Renal pelvis (tissue), 4 donors: ENCODE results near the gene VRK1. TPM values are rescaled to one million over a fixed set of nuclear protein-coding genes. Genes with fewer than 3 reads are reported as not detected.
A peak's percentile ranks its signal among the peaks of the same experiment; 100 is the strongest.

ENCODE experiments used
- DNase-seq: peaks from one replicate; pipeline ENCODE4 v3.0.0-alpha.2; 2013
- polyA plus RNA-seq, 3 donors: library from polyadenylated mRNA; unstranded; fragments of 120-200 nt; gene quantifications; one replicate each; pipeline ENCODE4 v1.2.1, GENCODE V29; 2013; ENCODE audit not compliant: insufficient read length in 3 of 3

The VRK1 gene
- polyA plus RNA-seq, 3 donors = 22.3 to 25.7 (median 25.0) TPM

DNA sequence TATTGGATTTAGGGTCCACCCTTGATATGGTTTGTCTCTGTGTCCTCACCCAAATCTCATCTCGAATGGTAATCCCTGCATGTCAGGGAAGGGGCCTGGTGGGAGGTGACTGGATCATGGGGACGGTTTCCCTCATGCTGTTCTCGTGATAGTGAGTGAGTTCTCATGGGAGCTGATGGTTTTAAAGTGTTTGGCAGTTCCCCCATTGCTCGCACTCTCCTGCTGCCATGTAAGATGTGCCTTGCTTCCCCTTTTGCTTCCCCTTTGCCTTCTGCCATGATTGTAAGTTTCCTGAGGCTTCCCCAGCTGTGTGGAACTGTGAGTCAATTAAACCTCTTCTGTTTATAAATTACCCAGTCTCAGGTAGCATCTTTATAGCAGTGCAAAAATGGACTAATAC, 118.3 kb downstream of the VRK1 start:
- DNase-seq = no peak

- no peak for DNase-seq
Measured at GRCh38 chr14:96916751-96917150, 119.6 kb downstream of the VRK1 start.

DNA sequence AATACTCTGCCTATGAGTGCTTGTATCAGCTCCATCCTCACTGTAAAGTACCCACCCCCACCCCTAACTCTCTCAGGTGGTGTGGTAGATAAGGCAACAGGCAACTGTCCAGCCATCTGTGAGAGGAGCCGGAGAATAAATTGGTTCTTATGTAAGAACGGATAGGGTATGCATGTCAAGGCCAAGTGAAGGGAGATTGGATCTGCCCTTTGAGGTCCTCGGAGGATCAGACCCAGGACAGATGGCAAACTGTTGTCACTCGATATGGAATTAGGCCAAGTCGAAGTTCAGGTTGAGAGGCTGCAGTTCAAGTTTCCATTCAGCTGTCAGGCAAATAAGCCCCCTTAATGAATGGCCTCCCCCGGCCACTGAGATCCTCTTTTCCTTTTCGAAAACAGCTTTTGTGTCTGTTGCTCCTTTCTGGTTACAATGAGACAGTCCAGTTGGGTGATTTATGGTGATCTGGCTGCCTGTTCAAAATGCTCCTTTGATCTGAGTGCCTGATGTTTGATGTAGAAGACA, 120.3 kb downstream of the VRK1 start:
- peak; percentile 70 for DNase-seq

GRCh38 chr14:96920023-96920422, 122.8 kb downstream of the VRK1 start:
- no peak for DNase-seq

DNA sequence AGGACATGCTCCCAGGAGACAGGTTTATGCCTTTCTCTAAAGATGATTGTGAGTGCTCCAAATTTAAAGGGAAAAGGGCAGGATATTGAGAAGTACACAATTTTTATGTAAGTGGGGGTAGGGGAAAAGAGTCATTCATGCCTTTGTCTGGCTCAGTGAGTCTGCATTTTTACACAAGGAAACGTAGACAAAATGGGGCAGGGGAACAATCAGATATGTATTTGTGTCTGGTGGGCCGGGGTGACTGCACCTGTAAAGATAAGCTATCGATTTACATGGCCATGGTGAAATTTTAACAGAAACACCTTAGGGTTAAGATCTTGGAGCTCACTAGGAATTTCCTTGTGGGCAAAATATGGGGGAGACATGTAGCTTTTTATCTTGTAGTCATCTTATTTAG, 123.6 kb downstream of the VRK1 start:
- no peak for DNase-seq

DNA sequence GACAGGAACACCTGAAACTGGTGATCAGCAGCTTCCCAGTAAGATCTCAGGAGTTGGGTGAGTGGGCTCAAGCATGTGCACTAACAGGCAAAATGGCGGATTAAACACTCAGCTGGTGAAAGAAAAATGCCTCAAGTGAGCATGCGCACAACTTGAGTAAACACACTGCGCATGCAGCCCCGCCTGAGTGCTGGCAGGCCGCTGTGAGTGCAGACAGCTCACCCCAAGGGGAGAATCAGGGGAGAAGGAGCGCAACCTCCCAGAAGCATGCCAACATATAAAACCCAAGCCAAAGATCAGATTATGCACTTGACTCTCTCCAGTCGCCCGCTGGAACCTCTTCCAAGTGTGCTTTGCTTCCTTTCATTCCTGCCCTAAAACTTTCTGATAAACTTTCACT, 125.8 kb downstream of the VRK1 start:
- no peak for DNase-seq

DNA sequence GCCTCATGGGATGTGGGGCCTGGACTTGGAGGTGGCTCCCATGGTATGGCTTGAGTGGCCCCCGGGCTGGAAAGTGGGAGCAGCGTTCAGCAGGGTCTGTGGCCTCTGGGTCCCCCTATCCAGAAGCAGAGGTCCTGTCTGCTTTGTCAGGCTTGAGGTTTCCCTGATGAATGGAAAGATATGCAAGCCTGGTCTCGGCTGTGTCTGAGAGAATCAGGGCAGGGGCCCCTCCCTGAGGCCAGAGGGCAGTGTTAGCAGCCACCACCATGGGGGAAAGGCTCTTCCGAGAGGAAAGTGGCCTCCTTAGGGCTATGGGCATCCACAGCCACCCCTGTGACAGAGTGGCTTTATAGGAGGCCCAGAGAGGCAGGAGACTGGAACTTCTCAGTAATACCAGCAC, 128.2 kb downstream of the VRK1 start:
- DNase-seq = no peak

DNA sequence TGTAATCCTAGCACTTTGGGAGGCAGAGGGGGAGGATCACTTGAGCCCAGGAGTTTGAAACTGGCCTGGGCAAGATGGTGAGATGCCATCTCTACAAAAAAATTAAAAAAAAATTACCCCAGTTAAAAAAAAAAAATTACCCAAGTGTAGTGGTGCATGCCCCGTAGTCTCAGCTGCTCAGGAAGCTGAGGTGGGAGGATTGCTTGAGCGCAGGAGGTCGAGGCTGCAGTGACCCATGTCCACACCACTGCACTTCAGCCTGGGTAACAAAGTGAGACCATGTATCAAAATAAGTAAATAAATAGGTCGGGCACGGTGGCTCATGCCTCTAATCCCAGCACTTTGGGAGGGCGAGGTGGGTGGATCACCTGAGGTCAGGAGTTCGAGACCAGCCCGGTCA, 128.8 kb downstream of the VRK1 start:
- peak; percentile 30 for DNase-seq

GRCh38 chr14:96928779-96929380, 131.7 kb downstream of the VRK1 start:
- no peak for DNase-seq

- DNase-seq = no peak
Measured at GRCh38 chr14:96929950-96930349, 132.8 kb downstream of the VRK1 start.

GRCh38 chr14:96930526-96930925, 133.3 kb downstream of the VRK1 start:
- no peak for DNase-seq
